Activated CD8-positive, alpha-beta memory T cell treated with anti-CD3 and anti-CD28 coated beads for 36 hours (primary cell): ENCODE data around the gene SORCS2. TPM values are rescaled to one million over a fixed set of nuclear protein-coding genes. Genes with fewer than 3 reads are reported as not detected.

Experiments used
- CTCF ChIA-PET: fragments of 350-600 bp; sonication (Branson Sonifier 250); formaldehyde crosslinking; loops from one replicate; lab custom pipeline; 2021; ENCODE audit warnings: antibody characterized with exemption; lab: Charles Lee
- POLR2A ChIA-PET: fragments of 350-600 bp; sonication (Branson Sonifier 250); formaldehyde crosslinking; loops from one replicate; lab custom pipeline; 2021; ENCODE audit warnings: antibody characterized with exemption; lab: Charles Lee
- total RNA-seq, 2 experiments: library from RNA; stranded (reverse); gene quantifications; one replicate each; pipeline ENCODE4 v1.2.3, GENCODE V29; 2021

Gene SORCS2
- total RNA-seq, 2 experiments from 2014 or later, result not detected

DNA sequence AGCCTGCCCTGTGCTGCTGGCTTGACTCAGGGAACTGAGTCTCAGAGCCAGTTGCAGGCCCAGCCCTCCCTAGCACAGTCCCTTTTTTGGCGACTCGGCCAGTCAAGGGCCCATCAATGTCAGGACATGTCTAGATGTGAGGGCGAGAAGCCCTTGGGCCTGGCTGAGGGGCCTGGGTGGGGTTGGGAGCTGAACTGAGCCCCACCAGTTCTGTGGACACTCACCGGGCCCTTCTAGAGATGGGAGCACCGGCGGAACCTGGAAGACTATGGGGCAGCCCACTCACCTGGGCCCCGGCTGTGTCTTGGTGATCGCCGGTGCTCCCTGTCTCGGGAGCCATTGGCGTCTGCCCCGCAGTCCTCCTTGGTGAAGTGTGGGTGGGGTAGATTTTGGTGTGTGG is 501.4 kb downstream of the SORCS2 start:
- POLR2A ChIA-PET, result no interaction called here
- CTCF ChIA-PET, result no interaction called here

DNA sequence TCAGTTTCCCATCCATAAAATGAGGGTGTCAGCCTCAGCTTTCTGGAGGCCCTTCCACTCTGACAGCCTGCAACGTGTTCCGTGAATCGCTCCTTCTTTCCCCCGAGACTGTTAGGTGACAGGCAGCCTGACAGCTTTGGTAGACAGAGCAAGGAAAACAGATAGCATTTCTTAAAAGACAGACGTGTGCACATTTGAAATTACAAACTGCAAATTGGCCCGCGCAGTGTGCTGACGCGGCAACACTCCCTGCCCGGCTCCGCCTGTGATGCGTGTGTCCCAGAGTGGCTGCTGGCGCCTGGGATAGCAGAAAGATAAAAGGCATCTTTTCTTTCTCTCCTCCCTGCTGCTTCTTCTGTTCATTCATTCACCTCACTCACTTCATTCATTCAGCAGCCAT is 502.0 kb downstream of the SORCS2 start:
- POLR2A ChIA-PET, result no interaction called here
- CTCF ChIA-PET, result no interaction called here

DNA sequence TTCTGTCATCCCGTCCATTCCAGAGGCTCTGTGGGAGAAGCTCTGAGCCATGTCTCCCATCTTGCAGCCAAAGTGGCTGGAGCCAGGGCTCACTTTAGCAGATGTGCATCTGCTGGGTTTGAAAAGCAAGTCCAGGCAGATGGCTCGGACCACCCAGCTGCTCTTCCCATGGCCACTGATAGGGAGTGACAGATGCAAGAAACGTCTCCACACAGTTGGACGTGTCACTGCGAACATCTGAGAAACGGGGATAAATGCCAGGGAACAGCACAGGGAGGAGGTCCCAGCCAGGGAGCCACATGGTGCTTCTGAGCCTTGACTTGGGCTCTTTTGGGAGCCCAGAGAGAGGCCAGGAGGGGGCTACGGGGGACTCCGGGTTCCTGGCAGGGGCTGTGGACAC is 505.0 kb downstream of the SORCS2 start:
- ChIA-PET CTCF (no interaction called here), POLR2A (no interaction called here)

DNA sequence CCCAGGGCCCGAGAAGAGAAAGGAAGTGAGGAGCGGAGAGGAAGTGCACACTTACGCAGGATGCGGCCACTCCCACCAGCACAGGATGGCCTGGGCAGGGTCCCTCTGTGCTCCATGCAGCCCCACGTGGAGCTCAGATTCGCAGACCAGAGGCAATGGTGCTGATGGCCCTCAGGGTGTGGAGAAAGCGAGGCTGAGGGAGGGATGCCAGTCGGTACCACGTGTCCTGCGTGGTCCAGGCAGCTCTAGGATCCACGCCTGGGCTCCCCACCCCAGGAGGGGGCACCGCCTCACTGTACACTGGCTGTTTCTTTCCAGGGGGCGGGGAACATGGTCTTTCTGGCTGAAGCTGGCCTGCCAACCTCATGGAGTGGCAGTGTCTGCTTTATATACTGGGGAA is 505.5 kb downstream of the SORCS2 start:
- CTCF ChIA-PET, result no interaction called here
- POLR2A ChIA-PET, result no interaction called here

DNA sequence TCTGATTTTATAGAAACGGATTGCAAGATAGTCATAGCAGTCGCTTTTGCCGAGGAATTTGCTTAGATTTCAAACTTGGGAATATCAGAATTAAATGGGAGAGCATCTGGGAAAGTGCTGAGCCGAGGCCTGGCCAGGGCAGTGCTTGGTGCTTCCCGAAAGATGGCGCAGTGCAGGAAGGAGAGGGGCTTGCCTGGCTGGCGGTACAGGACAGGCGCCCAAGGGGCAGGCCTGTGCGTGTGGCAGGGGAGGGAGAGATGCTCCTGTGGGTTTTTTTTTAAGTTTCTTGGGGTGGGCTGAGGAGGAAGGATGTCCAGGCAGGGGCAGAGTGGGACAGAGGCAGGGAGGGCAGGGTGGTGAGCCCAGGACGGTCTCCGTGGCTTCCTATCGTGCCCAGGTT is 506.2 kb downstream of the SORCS2 start:
- POLR2A ChIA-PET, result no interaction called here
- CTCF ChIA-PET, result no interaction called here

DNA sequence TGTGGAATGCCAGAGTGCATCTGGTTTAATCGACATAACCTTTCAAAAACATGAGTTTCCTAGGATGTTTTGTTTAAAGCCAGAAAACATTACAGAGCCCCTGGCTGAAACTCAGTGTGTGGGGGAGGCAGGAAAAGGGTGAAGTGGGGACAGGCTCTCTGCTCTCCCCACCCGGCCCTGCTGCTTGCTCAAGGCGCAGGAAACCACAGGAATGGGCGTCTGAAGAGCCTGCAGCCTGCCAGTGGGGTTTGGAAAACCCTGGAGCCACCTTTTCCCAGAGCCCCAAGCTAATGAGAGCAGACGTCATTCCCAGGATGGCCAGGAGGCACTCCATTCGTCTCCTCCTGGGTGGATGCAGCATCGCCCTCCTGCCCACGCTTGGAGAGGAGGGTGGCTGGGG is 506.7 kb downstream of the SORCS2 start:
- POLR2A ChIA-PET, result no interaction called here
- CTCF ChIA-PET, result no interaction called here

DNA sequence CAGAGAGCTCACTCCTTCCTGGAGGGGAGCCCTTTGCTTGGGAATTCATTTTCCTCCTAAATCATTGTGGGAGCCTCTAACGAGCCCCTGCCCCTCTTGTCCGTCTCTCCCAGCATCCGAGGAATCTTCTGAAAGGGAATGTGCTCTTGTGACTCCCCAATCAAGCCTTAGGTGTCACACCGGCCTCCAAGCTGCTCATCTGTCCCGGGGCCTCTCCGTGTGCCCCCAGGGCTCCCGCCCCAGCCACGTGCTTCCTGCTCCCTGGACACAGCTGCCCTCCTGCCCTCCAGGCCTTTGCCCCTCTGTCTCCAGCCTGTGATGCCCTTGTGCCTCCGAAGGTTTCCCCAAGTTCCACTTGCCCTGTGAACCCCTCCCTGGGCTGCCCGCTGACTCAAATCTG is 507.5 kb downstream of the SORCS2 start:
- POLR2A ChIA-PET, result no interaction called here
- CTCF ChIA-PET, result no interaction called here

DNA sequence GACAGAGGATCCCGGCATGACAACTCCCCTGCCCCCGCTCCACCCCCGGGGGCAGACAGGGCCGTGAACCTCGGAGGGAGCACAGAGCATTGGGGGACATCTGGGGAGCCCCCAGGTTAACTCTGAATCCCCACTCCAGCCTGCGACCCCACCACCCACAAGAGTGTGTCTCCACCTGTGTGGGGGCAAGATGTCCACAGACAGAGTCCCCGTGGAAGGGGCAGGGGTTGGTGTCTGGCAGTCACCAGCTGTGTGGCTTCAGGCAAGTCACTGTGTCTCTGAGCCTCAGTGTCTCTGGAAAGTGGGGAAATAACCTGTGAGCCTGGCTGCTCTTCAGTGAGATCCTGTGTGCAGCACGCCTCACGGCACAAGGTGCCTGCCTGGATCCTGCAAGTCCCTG is 508.3 kb downstream of the SORCS2 start:
- ChIA-PET POLR2A (no interaction called here), CTCF (no interaction called here)

DNA sequence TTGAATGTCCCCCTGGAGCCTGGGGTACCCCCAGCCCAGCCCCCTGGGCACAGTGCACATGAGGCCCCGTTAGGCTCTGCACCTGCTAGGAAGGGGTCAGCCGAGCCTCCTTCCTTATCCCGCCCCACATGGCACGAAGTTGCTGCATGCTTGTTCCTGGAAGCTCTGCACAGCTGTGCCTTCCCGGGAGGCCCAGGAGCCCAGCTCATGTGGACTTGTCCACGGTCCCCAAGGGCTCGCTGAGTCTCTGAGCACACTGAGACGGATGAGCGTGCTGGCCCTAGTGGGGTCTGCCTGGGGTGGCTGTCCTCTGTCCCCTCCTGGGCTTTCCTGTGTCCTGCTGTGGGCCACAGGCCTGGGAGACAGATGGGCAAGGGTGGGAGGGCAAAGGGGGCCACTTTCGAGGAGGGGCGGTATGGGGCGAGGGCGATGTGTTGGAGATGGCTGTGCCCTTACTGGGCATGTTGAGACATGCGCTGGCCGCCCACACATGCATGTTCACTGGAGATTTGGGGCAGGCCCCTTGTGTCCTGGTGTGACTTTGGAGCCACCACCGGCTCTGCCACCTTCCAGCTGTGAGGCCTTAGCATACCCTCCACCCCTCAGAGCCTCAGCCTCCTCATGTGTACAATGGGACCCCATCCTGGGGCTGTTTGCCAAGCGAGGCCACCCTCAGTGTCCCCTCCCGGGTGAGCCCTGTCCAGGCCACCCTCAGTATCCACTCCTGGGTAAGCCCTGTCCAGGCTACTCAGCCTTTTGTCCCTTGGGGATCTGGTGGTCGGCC is 509.7 kb downstream of the SORCS2 start:
- POLR2A ChIA-PET, result no interaction called here
- CTCF ChIA-PET, result no interaction called here

DNA sequence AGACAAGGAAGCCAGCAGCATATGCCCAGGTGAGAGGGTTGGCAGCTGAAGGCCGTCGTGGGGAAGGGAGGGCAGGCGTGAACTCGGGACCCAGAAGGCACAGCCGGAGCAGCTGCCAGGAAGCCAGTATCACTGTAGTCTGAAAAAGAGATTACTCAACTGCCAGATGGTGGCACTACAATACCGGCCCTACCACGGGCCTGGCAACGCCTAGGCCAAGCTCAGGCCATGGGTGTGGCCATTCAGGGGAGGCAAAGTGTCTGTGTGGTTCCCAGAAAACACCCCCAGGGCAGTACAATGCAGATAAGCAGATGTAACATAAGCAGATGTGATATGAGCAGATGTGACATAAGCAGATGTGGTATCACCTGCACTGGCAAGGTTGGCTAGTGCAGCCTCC is 511.4 kb downstream of the SORCS2 start:
- ChIA-PET CTCF (no interaction called here), POLR2A (no interaction called here)

DNA sequence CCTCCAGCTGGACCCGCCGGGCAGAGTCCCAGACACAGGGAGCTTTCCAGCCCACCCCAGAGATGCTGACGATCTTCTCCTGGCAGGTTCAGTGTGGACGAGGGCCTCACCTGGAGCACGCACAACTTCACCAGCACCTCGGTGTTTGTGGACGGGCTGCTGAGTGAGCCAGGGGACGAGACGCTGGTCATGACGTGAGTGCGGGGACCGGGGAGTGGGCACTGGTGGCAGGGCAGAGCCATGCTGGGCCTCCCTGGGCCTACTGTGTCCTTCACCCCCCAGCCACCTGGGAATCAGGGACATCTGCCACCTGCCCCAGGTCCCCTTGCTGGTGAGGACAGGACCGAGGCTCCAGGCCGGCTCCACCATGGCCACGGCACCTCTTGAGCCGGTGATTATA is 511.8 kb downstream of the SORCS2 start:
- ChIA-PET POLR2A (no interaction called here), CTCF (no interaction called here)

DNA sequence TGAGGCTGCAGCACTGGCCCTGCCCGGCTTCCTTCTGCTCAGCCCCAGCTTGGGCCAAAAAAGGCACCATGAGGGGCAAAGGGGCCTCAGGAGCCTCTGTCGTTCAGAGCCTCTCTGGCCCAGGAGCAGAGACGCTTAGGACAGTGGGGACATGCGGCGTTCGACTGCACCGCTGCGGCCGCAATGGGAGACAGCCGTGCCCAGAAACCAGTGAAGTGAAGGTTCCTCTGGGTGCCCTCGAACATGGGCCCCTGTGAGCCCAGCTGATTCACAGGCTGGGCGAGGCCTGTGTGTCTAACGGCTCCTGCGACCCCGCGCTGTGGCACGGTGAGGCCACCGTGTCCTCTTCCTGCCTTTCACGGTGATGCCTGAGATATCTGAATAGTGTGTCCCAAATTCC is 512.3 kb downstream of the SORCS2 start:
- ChIA-PET POLR2A (no interaction called here), CTCF (no interaction called here)

DNA sequence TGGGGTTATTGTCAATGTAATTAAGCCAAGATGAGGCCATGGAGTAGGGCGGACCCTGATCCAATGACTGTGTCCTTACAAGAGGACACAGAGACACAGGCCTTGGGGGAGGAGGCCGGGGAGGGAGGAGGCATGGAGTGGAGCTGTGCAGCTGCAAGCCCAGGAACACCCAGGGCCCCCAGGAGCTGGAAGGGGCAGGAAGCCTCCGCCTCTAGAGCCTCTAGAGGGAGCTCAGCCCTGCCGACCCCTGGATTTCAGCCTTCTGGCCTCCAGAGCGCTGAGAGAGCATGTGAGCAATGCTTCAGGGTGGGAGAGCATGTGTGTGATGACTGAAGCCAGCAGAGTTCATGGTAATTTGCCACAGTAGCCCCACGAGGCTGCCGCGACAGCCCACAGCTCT is 512.7 kb downstream of the SORCS2 start:
- ChIA-PET CTCF (no interaction called here), POLR2A (no interaction called here)

DNA sequence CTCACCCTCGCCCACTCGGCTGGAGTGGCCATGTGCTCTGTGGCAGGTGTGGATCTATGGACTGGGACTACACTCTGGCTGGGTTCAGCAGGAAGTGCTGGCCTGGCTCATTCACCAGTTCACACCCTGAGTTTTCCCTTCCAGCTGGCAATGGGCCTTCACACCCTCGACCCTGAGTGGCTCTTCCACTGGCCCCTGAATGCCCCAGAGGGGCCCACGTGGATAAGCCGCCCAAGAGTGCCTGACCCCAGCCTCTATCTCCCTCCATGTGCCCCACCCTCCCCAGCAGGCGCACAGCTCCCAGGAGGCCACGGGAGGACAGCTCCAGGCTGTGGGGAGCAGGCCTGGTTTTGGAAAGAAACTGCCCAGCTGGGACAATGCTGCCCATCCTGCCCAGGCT is 513.3 kb downstream of the SORCS2 start:
- CTCF ChIA-PET, result no interaction called here
- POLR2A ChIA-PET, result no interaction called here

DNA sequence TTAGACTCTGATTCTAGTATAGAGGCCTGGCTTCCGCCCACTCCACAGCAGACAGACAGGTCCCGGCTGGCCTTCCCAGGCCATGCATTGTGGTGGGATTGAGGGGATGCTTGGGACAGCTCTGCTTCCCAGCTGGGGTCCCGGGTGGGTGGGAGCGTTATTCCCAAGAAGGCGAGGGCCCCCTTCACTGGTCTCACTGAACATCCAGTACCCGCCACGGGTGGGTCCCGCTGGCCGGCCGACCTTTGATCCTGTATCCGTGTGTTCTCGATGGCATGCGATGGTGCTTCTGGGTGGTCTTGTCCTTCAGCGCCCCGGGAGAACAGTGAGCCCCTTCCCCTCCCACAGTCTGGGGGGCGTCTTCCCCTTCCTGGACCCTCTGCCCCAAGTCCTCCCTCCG is 515.9 kb downstream of the SORCS2 start:
- POLR2A ChIA-PET, result no interaction called here
- CTCF ChIA-PET, result no interaction called here

DNA sequence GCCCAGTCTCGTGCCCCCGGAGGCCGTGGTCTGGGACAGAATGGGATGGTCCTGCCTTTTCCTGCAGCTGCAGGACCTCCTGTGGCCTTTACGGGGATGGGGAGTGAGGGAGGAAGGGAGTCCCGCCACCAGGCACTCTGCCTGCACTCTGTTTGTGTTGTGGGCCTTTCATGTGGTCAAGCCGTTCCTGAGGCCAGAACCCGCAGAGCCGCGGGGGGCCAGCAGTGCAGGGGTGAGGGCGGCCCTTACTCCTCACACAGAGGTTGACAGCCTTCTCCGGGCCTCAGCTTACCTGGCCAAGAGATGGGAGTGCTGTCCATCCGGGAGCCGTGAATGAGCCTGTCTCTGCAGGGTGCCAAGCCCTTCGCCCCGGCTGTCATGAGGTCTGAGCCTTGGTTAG is 516.6 kb downstream of the SORCS2 start:
- POLR2A ChIA-PET, result no interaction called here
- CTCF ChIA-PET, result no interaction called here

DNA sequence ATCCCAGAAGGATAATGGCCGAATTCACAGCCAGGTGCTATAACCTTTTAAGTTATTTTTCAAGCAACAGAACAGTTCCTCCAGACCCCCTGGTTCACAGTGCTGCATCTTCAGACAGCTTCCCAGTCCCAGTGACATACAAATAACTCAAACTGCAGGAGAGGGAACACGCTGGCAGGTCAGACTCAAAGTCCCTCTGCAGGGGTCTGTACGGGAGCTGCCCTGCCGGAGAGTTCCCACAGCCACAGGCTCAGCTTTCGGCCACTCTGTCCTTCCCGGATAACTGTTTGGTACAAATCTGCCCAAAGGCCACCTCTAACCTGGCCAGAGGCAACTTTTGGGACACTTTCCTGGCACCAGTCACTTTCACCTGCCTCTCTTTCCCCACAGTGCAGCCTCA is 517.1 kb downstream of the SORCS2 start:
- POLR2A ChIA-PET, result no interaction called here
- CTCF ChIA-PET, result no interaction called here

DNA sequence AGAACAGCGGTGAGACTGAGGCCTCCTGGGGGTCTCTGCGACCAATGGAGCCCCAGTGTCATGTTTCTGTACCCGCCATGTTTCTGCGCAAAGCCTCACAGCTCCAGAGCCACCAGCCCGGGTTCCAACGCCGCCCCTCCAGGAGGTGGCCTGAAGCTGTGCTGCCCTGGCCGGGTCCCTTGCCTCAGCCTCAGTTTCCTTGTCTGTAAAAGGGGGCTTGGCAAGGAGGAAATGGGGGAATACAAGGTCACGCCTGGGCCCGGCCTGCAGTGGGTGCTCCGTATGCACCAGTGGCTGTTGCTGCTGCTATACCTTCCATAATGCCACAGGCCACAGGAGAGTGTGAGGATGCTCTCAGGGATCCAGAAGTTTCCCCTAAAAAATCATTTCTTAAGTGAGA is 517.8 kb downstream of the SORCS2 start:
- POLR2A ChIA-PET, result no interaction called here
- CTCF ChIA-PET, result no interaction called here

DNA sequence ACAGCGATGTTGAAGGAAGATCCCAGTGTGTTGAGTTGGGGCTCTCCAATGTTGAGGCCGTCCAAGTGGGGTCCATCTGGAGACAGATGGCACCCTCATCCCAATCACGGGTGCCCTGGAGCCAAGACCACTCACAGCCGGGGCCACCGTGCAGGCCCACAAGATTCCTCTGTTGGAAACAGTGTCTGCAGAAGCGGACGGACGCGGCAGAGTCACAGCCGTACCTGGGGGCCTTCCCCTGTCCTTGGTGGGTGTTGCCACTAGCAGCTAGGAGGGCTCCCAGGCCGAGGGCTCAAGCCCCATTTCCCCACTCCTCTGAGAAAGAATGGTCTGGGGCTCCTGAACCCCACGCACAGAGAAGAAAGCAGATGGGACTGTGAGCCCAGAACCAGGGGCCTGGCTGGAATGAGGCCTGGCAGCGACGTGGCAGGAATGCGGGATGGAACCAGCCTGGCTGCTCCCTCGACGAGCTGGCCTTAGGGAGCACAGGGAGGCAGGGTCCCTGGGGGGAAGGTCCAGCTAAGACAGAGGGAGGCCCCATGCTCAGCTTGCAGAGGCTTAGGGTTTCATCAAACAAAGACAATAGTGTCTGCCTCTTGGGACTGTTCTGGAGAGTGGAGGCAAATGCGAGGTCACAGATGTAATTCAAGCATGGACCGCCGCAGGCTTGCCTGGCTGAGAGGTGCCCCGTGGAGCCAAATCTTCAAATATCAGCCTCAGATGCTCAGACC is 518.4 kb downstream of the SORCS2 start:
- CTCF ChIA-PET, result interaction anchor here (1.4 kb wide), 1 partner anchor 9 kb away, joined by 3 read pairs; no protein-coding TSS in a partner anchor
- POLR2A ChIA-PET, result no interaction called here

DNA sequence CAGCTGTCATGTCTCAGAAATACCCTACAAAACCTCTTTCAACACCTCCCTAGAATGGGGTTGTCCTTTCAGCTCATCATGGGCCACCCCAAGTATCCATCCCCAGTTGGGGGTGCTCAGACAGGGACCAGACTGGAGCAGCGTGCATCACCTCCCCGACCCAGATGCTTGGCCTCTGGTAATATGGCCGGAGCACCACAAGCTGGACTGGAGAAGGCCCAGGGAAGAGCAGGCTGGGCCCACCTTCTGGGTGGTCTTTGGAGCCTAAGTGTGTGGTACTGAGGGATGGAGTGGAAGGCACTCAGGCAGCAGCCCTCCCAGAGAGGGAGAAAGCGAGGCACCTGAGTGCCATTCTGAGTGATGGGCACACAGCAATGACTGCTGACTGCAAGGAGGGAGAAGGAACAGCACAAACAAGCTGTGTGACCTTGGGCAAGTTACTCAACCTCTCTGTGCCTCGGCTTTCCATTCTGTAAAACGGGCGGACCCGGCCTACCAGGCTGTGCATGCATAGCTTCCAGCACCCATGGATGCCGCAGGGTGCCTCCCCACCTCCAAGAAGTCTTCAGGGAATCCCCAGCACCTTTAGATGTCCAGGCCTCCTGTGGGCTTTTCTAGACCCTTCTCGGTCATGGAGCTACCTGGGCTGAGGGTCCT is 519.1 kb downstream of the SORCS2 start:
- ChIA-PET CTCF (interaction anchor here (1.4 kb wide), 1 partner anchor 9 kb away, joined by 3 read pairs; no protein-coding TSS in a partner anchor), POLR2A (no interaction called here)
